ENCODE data around the gene KCTD3. TPM values are rescaled to one million over a fixed set of nuclear protein-coding genes. Genes with fewer than 3 reads are reported as not detected.

Gene KCTD3
- total RNA-seq, 1 donor from 2014 or later = 26.9 TPM

DNA sequence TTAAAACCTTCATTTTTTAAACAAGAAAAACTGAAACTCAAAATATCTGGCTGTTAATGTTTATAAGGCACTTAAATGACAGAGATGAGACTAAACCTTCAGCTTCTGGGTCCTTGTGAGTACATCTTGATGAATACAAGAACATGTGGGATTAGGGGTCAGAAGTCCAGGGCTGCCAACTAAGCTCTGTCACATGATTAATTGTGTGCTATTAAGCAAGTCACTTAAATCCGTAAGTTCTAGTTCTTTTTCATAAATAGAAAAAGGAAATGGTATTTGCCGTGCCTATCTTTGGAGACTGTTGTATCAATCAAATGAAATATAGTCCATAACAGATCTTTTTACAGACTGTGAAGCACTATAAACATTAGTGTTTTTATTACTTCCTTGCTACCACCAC is 43.2 kb upstream of the KCTD3 start:
- Histone ChIP-seq H3K27me3 (no peaks in the 10 kb centered on the region), H3K36me3 (no peaks in the 10 kb centered on the region), H3K4me3 (no peak overlapping the region), H3K9me3 (no peaks in the 10 kb centered on the region), H3K4me1 (no peaks in the 10 kb centered on the region), H3K27ac (no peak overlapping the region)
- DNase-seq = no peak
- intact Hi-C loops (cut with DNase I) = no loop called here
- ATAC-seq = no peak
- TF ChIP-seq, protein P1, sequence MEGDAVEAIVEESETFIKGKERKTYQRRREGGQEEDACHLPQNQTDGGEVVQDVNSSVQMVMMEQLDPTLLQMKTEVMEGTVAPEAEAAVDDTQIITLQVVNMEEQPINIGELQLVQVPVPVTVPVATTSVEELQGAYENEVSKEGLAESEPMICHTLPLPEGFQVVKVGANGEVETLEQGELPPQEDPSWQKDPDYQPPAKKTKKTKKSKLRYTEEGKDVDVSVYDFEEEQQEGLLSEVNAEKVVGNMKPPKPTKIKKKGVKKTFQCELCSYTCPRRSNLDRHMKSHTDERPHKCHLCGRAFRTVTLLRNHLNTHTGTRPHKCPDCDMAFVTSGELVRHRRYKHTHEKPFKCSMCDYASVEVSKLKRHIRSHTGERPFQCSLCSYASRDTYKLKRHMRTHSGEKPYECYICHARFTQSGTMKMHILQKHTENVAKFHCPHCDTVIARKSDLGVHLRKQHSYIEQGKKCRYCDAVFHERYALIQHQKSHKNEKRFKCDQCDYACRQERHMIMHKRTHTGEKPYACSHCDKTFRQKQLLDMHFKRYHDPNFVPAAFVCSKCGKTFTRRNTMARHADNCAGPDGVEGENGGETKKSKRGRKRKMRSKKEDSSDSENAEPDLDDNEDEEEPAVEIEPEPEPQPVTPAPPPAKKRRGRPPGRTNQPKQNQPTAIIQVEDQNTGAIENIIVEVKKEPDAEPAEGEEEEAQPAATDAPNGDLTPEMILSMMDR (IDR thresholded peaks at IDR 0.05) = no peak

DNA sequence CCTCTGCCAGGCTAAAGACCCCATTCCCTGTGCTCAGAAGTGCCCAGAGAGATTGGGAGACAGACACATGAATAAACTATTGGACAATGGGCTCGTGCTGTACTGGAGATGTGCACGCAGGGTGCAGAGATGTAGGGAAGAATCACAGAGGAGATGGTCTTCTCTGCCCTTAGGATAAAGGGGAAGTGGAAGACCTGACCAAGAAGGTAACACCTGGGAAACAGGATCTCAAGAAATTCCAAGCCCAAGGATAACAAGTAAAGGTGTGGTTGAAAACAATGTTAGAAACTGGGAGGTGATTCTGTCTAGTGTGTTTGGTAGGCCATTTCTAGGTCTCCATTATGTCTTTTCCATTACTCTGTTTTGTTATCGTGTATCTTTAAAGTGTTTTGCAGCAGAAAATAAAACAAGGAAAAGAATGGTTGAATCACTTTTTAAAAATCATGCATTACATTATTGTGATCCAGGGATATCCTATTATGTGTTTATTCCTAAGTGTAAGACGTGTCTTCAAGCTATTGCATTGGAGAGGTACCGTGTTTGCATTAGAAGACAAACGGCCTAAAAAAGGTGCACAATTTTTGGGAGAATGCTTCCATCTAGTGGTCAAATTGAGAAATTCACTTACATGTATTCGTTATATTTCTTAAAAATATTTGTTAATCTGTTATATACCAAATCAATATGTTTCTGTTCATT is 40.8 kb upstream of the KCTD3 start:
- intact Hi-C loops (cut with DNase I) = no loop called here
- TF ChIP-seq, protein P1 (IDR thresholded peaks at IDR 0.05) = peak; percentile 71
- no peaks in the 10 kb centered on the region for H3K27me3 ChIP-seq
- no peak overlapping the region for H3K4me3 ChIP-seq
- ATAC-seq (peak; percentile 69), DNase-seq (no peak)
- no peaks in the 10 kb centered on the region for H3K4me1 ChIP-seq
- H3K27ac ChIP-seq = no peak overlapping the region
- H3K9me3 ChIP-seq = no peaks in the 10 kb centered on the region
- no peaks in the 10 kb centered on the region for H3K36me3 ChIP-seq

- TF ChIP-seq, protein P1 (IDR thresholded peaks at IDR 0.05) = no peak
- Histone ChIP-seq H3K9me3 (no peaks in the 10 kb centered on the region), H3K27ac (no peak overlapping the region), H3K36me3 (no peaks in the 10 kb centered on the region), H3K27me3 (no peaks in the 10 kb centered on the region), H3K4me1 (no peaks in the 10 kb centered on the region), H3K4me3 (no peak overlapping the region)
- no peak for DNase-seq
- intact Hi-C loops (cut with DNase I) = no loop called here
- no peak for ATAC-seq
Measured at GRCh38 chr1:215526846-215527151, 40.3 kb upstream of the KCTD3 start.

- ATAC-seq (no peak), DNase-seq (no peak)
- Histone ChIP-seq H3K9me3 (no peaks in the 10 kb centered on the region), H3K4me3 (no peak overlapping the region), H3K27ac (no peak overlapping the region), H3K4me1 (no peaks in the 10 kb centered on the region), H3K36me3 (no peaks in the 10 kb centered on the region), H3K27me3 (no peaks in the 10 kb centered on the region)
- TF ChIP-seq, protein P1 (IDR thresholded peaks at IDR 0.05) = no peak
- intact Hi-C loops (cut with DNase I) = no loop called here
Measured at GRCh38 chr1:215529111-215529510, 38.0 kb upstream of the KCTD3 start.

- Histone ChIP-seq H3K4me3 (no peak overlapping the region), H3K36me3 (no peaks in the 10 kb centered on the region), H3K27ac (no peak overlapping the region), H3K27me3 (no peaks in the 10 kb centered on the region), H3K9me3 (no peaks in the 10 kb centered on the region), H3K4me1 (no peaks in the 10 kb centered on the region)
- ATAC-seq = no peak
- DNase-seq = no peak
- intact Hi-C loops (cut with DNase I) = no loop called here
- TF ChIP-seq, protein P1 (IDR thresholded peaks at IDR 0.05) = no peak
Measured at GRCh38 chr1:215529571-215529970, 37.5 kb upstream of the KCTD3 start.
